Activated naive CD4-positive, alpha-beta T cell (primary cell): ENCODE data around the gene KL.

Experiments used
- DNase-seq, 4 experiments: peaks; one replicate each; lab custom pipeline; 2025; lab: John Stamatoyannopoulos, UW

Gene KL

GRCh38 chr13:33034882-33035520 is 18.8 kb downstream of the KL start:
- DNase-seq = no peak

- DNase-seq = no peak
Observed at GRCh38 chr13:33037673-33038072, 21.4 kb downstream of the KL start.

- no peak for DNase-seq
Observed at GRCh38 chr13:33040090-33040489, 23.9 kb downstream of the KL start.

- DNase-seq = no peak
Observed at GRCh38 chr13:33045851-33046592, 29.8 kb downstream of the KL start.

- no peak for DNase-seq
Observed at GRCh38 chr13:33050161-33050560, 33.9 kb downstream of the KL start.

- no peak for DNase-seq
Observed at GRCh38 chr13:33051632-33052031, 35.4 kb downstream of the KL start.

GRCh38 chr13:33052506-33053280 is 36.5 kb downstream of the KL start:
- no peak for DNase-seq

- DNase-seq = no peak
Observed at GRCh38 chr13:33053397-33054066, 37.3 kb downstream of the KL start.

- DNase-seq = no peak
Observed at GRCh38 chr13:33057019-33057780, 41.0 kb downstream of the KL start.

GRCh38 chr13:33058776-33059327 is 42.6 kb downstream of the KL start:
- no peak for DNase-seq

GRCh38 chr13:33060815-33061214 is 44.6 kb downstream of the KL start:
- no peak for DNase-seq

- DNase-seq = no peak
Observed at GRCh38 chr13:33066329-33066728, 50.1 kb downstream of the KL start.

GRCh38 chr13:33069365-33069764 is 53.1 kb downstream of the KL start:
- no peak for DNase-seq

GRCh38 chr13:33070713-33071112 is 54.5 kb downstream of the KL start:
- DNase-seq = no peak

GRCh38 chr13:33072282-33072681 is 56.1 kb downstream of the KL start:
- no peak for DNase-seq

GRCh38 chr13:33072759-33073158 is 56.5 kb downstream of the KL start:
- DNase-seq = no peak

GRCh38 chr13:33073338-33073737 is 57.1 kb downstream of the KL start:
- no peak for DNase-seq

- no peak for DNase-seq
Observed at GRCh38 chr13:33076001-33076992, 60.1 kb downstream of the KL start.

- no peak for DNase-seq
Observed at GRCh38 chr13:33078263-33078662, 62.0 kb downstream of the KL start.

- DNase-seq = no peak
Observed at GRCh38 chr13:33079960-33080359, 63.7 kb downstream of the KL start.
